HepG2 (cell line): Measurements from ENCODE around the gene SLC50A1. TPM values are rescaled to one million over a fixed set of nuclear protein-coding genes. Genes with fewer than 3 reads are reported as not detected.

Experiments used
- NFKBIZ ChIP-seq: IDR thresholded peaks from 2 replicates; pipeline ENCODE4 v1.6.1; 2018; ENCODE audit warnings: missing genetic modification reagents, missing compliant biosample characterization
- PPARG ChIP-seq: conservative IDR thresholded peaks from 2 replicates; pipeline ENCODE4 v1.6.1; 2016; ENCODE audit warnings: missing biosample characterization, missing genetic modification reagents
- SRSF1 ChIP-seq: fragments of 200-400 bp; formaldehyde crosslinking; optimal IDR thresholded peaks from 2 replicates; pipeline ENCODE3; 2017; ENCODE audit warnings: mild to moderate bottlenecking, low read depth, low read length, moderate library complexity
- TSC22D2 ChIP-seq: sonication (generic); formaldehyde crosslinking; IDR thresholded peaks from 2 replicates; pipeline ENCODE4 v1.5.1; 2020; ENCODE audit warnings: missing genetic modification reagents, mild to moderate bottlenecking, borderline replicate concordance
- XBP1 ChIP-seq: sonication (generic); formaldehyde crosslinking; IDR thresholded peaks from 2 replicates; pipeline ENCODE4 v1.5.0; 2020; ENCODE audit warnings: missing genetic modification reagents
- ZBTB7B ChIP-seq: sonication (generic); formaldehyde crosslinking; IDR thresholded peaks from 2 replicates; pipeline ENCODE4 v1.4.0; 2020; ENCODE audit warnings: missing genetic modification reagents
- ZFP1 ChIP-seq: IDR thresholded peaks from 2 replicates; pipeline ENCODE4 v1.6.1; 2016
- polyA plus RNA-seq, 8 experiments: library from polyadenylated mRNA; depleted of rRNA in 3 of 8; stranded (reverse) in 7 of 8; unstranded in 1 of 8; fragments of >200 nt; fragmentation: Illumina TruSeq in 4 of 8; extraction: Trizol in 4 of 8; gene quantifications; 2 replicates each; pipeline versions ENCODE4 v1.2.1 to v1.2.3, GENCODE V29; 2011 to 2016; ENCODE audit warnings: low read depth in 4 of 8, missing spikeins in 1 of 8, mixed read lengths in 1 of 8; ENCODE audit not compliant: insufficient read depth in 1 of 8
- total RNA-seq, 5 experiments: library from RNA; depleted of rRNA; stranded (reverse); fragments of >200 nt; fragmentation: Illumina TruSeq; extraction: Trizol; gene quantifications; 2 replicates each; pipeline ENCODE4 v1.2.3, GENCODE V29; 2016; ENCODE audit warnings: low read depth in 1 of 5
- TF ChIP-seq, protein P1 (sequence below): sonication (generic); formaldehyde crosslinking; IDR thresholded peaks from 2 replicates; pipeline ENCODE4 v1.5.1; 2020; ENCODE audit warnings: mild to moderate bottlenecking, missing genetic modification reagents
- TF ChIP-seq, protein P2 (sequence below): sonication (generic); formaldehyde crosslinking; IDR thresholded peaks from 2 replicates; pipeline ENCODE4 v1.8.0; 2022; ENCODE audit warnings: missing genetic modification reagents, mild to moderate bottlenecking, borderline replicate concordance
- TF ChIP-seq, protein P3 (sequence below): sonication (generic); formaldehyde crosslinking; IDR thresholded peaks from 2 replicates; pipeline ENCODE4 v1.4.0; 2020; ENCODE audit warnings: mild to moderate bottlenecking, missing genetic modification reagents, borderline replicate concordance
- TF ChIP-seq, protein P4 (sequence below), 2 experiments: fragments of 450-650 bp in 1 of 2; sonication (generic) in 1 of 2; formaldehyde crosslinking in 1 of 2; IDR thresholded peaks; 2 replicates each; pipeline versions ENCODE4 v1.6.1 to v1.8.0; 2016 to 2022; ENCODE audit warnings: antibody characterized with exemption in 1 of 2, mild to moderate bottlenecking in 1 of 2, missing genetic modification reagents in 1 of 2

Gene SLC50A1
- total and polyA plus RNA-seq, 2 of the 13 experiments (the other 11 are each of a cell fraction or from before 2014, with no cell fraction given), result 22.5 to 46.8 TPM

DNA sequence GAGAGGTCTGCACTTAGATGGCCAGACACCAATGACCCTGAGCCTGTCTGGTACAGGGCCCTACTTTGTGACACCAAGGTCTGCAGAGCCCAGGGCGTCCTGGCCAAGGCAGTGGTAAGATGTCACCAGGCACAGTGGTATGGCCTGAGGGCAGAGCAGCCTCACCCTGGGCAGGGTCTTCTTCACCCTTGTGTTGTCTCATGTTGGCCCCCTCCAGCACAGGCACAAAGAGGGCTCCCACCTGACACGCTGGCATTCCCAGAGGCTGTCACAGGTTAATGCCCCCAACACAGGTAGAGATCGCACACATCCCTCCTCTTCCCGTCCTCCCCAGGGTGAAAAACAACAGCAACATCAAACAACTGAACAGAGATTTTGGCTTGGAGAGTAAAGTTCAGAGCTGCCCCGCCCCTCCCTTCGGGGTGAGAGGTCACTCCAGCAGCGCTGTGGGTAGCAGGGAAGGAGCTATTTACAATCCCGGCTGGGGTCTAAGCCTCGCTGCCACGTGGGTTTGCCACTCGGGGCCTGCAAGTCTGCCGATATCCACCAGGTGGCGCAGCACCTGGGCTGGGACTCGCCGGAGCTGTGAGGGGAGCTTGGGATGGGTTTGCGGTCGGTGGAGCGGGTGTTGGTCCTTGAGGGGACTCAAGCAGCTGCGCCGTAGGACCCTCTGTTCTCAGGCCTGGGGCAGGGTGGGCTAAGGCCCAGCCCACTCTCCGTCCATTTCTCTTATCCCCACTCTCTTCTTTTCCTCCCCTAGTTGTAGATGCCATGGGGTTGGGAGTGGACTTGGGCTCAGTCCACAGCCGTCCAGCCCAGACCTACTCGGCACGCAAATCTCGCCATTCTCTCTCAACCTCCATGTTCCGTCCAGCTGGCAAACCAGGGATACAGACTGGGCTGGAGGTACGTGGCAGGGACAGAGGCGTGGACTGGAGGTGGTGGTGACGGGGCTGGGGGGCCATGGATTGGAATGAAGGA lies 44.3 kb upstream of the SLC50A1 start (continued):
- TF ChIP-seq, protein P1, sequence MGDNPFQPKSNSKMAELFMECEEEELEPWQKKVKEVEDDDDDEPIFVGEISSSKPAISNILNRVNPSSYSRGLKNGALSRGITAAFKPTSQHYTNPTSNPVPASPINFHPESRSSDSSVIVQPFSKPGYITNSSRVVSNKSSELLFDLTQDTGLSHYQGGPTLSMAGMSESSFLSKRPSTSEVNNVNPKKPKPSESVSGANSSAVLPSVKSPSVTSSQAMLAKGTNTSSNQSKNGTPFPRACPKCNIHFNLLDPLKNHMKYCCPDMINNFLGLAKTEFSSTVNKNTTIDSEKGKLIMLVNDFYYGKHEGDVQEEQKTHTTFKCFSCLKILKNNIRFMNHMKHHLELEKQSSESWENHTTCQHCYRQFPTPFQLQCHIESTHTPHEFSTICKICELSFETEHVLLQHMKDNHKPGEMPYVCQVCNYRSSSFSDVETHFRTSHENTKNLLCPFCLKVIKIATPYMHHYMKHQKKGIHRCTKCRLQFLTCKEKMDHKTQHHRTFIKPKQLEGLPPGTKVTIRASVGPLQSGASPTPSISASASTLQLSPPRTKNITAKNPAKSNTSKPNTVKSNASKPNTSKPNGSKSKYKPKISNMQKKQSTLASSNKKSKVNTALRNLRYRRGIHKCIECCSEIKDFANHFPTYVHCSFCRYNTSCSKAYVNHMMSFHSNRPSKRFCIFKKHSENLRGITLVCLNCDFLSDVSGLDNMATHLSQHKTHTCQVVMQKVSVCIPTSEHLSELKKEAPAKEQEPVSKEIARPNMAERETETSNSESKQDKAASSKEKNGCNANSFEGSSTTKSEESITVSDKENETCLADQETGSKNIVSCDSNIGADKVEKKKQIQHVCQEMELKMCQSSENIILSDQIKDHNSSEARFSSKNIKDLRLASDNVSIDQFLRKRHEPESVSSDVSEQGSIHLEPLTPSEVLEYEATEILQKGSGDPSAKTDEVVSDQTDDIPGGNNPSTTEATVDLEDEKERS (CRISPR knock-in tag), result peak; percentile 90; the same call in 1 of the 2 replicates
- TF ChIP-seq XBP1 (CRISPR knock-in tag) (0 out of 2 replicates have a peak, but pooled peaks have one; percentile 45), TSC22D2 (CRISPR knock-in tag) (0 out of 2 replicates have a peak, but pooled peaks have one; percentile 54), PPARG (peak; percentile 99), SRSF1 (peak; percentile 76), NFKBIZ (CRISPR knock-in tag) (0 out of 2 replicates have a peak, but pooled peaks have one; percentile 84), ZBTB7B (CRISPR knock-in tag) (peak; percentile 79; the same call in 1 of the 2 replicates), ZFP1 (CRISPR knock-in tag) (no peak)
- TF ChIP-seq, protein P2, sequence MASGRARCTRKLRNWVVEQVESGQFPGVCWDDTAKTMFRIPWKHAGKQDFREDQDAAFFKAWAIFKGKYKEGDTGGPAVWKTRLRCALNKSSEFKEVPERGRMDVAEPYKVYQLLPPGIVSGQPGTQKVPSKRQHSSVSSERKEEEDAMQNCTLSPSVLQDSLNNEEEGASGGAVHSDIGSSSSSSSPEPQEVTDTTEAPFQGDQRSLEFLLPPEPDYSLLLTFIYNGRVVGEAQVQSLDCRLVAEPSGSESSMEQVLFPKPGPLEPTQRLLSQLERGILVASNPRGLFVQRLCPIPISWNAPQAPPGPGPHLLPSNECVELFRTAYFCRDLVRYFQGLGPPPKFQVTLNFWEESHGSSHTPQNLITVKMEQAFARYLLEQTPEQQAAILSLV (CRISPR knock-in tag), result peak; percentile 57; the same call in 1 of the 2 replicates
- TF ChIP-seq, protein P3, sequence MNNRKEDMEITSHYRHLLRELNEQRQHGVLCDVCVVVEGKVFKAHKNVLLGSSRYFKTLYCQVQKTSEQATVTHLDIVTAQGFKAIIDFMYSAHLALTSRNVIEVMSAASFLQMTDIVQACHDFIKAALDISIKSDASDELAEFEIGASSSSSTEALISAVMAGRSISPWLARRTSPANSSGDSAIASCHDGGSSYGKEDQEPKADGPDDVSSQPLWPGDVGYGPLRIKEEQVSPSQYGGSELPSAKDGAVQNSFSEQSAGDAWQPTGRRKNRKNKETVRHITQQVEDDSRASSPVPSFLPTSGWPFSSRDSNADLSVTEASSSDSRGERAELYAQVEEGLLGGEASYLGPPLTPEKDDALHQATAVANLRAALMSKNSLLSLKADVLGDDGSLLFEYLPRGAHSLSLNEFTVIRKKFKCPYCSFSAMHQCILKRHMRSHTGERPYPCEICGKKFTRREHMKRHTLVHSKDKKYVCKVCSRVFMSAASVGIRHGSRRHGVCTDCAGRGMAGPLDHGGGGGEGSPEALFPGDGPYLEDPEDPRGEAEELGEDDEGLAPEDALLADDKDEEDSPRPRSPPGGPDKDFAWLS, result no peak
- TF ChIP-seq, protein P4, sequence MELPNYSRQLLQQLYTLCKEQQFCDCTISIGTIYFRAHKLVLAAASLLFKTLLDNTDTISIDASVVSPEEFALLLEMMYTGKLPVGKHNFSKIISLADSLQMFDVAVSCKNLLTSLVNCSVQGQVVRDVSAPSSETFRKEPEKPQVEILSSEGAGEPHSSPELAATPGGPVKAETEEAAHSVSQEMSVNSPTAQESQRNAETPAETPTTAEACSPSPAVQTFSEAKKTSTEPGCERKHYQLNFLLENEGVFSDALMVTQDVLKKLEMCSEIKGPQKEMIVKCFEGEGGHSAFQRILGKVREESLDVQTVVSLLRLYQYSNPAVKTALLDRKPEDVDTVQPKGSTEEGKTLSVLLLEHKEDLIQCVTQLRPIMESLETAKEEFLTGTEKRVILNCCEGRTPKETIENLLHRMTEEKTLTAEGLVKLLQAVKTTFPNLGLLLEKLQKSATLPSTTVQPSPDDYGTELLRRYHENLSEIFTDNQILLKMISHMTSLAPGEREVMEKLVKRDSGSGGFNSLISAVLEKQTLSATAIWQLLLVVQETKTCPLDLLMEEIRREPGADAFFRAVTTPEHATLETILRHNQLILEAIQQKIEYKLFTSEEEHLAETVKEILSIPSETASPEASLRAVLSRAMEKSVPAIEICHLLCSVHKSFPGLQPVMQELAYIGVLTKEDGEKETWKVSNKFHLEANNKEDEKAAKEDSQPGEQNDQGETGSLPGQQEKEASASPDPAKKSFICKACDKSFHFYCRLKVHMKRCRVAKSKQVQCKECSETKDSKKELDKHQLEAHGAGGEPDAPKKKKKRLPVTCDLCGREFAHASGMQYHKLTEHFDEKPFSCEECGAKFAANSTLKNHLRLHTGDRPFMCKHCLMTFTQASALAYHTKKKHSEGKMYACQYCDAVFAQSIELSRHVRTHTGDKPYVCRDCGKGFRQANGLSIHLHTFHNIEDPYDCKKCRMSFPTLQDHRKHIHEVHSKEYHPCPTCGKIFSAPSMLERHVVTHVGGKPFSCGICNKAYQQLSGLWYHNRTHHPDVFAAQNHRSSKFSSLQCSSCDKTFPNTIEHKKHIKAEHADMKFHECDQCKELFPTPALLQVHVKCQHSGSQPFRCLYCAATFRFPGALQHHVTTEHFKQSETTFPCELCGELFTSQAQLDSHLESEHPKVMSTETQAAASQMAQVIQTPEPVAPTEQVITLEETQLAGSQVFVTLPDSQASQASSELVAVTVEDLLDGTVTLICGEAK (IDR thresholded peaks at IDR 0.05), result no peak
- TF ChIP-seq, protein P4 (CRISPR knock-in tag; IDR thresholded peaks at IDR 0.05), result peak; percentile 50; the same call in 1 of the 2 replicates
